ENCODE results near the gene MUL1.
"Not testable (repeated sequence)": the region's sequence is repeated elsewhere in the genome, so short reads cannot be mapped to it uniquely, and the experiment has no call there.

The MUL1 gene

GRCh38 chr1:20507564-20508410 is at the start of gene MUL1:
Gene MUL1 (minus strand): TSS chr1:20508151. CDS start chr1:20508024, 127 bp downstream.
- DNase-seq, result peak; percentile 90 to 94

- DNase-seq, result no peak
Measured at GRCh38 chr1:20555758-20556120, 47.8 kb upstream of the MUL1 start.

- no peak for DNase-seq
Measured at GRCh38 chr1:20555025-20555757, 47.2 kb upstream of the MUL1 start.

- DNase-seq, result no peak
Measured at GRCh38 chr1:20552728-20553445, 44.9 kb upstream of the MUL1 start.

GRCh38 chr1:20551945-20552727 is 44.2 kb upstream of the MUL1 start, which contains the start of gene FAM43B:
Gene FAM43B (plus strand): TSS chr1:20552573. CDS start chr1:20552974, 401 bp downstream.
- DNase-seq, result peak in 1 of 2 experiments; percentile 3

GRCh38 chr1:20551161-20551560 is 43.2 kb upstream of the MUL1 start:
- no peak for DNase-seq

GRCh38 chr1:20546637-20547036 is 38.7 kb upstream of the MUL1 start:
- no peak for DNase-seq

- no peak for DNase-seq
Measured at GRCh38 chr1:20540281-20540680, 32.3 kb upstream of the MUL1 start.

GRCh38 chr1:20538760-20539551 is 31.0 kb upstream of the MUL1 start:
- DNase-seq, result no peak

GRCh38 chr1:20538227-20538626 is 30.3 kb upstream of the MUL1 start:
- DNase-seq, result no peak

GRCh38 chr1:20534659-20535417 is 26.9 kb upstream of the MUL1 start:
- no peak for DNase-seq

- DNase-seq, result no peak
Measured at GRCh38 chr1:20533635-20534034, 25.7 kb upstream of the MUL1 start.

- DNase-seq, result no peak
Measured at GRCh38 chr1:20530901-20531300, 22.9 kb upstream of the MUL1 start.

GRCh38 chr1:20530306-20530705 is 22.4 kb upstream of the MUL1 start:
- no peak for DNase-seq

GRCh38 chr1:20528221-20528620 is 20.3 kb upstream of the MUL1 start:
- DNase-seq, result no peak

GRCh38 chr1:20526267-20526666 is 18.3 kb upstream of the MUL1 start:
- no peak for DNase-seq

- peak; percentile 42 to 52 for DNase-seq
Measured at GRCh38 chr1:20521960-20522861, 14.3 kb upstream of the MUL1 start.

- DNase-seq, result not testable (repeated sequence)
Measured at GRCh38 chr1:20519609-20520262, 11.8 kb upstream of the MUL1 start.

Measured in stimulated activated CD4-positive, alpha-beta T cell treated with anti-CD3 and anti-CD28 coated beads, Interleukin-4, amount 100 ng/mL, for 4 hours (primary cell).